ENCODE data around the gene SLC19A2. TPM values are rescaled to one million over a fixed set of nuclear protein-coding genes. Genes with fewer than 3 reads are reported as not detected.

The SLC19A2 gene
- total RNA-seq, 2 experiments from 2014 or later = 5.7 to 6.4 TPM

GRCh38 chr1:169462385-169462784 is 23.4 kb downstream of the SLC19A2 start:
- H3K27me3 Mint-ChIP-seq = peaks cover 7% of the 10 kb centered on the region
- no peak overlapping the region for H3K27ac Mint-ChIP-seq
- H3K4me3 Mint-ChIP-seq = no peak overlapping the region
- peaks cover 18% of the 10 kb centered on the region for H3K4me1 Mint-ChIP-seq (ENCODE audit: low read depth)
- intact Hi-C loops (cut with micrococcal nuclease) = no loop called here
- ATAC-seq = no peak
- no peak for DNase-seq
- POLR2A ChIA-PET = no interaction called here
- no peak for TF ChIP-seq CTCF (IDR thresholded peaks at IDR 0.05)
- no peaks in the 10 kb centered on the region for H3K9me3 Mint-ChIP-seq
- CTCF ChIA-PET = interaction anchor here (0.6 kb wide), 1 partner anchor 250 kb away, joined by 3 read pairs; no protein-coding TSS in a partner anchor
- no peaks in the 10 kb centered on the region for H3K36me3 Mint-ChIP-seq (ENCODE audit: low read depth)

- CTCF ChIA-PET = interaction anchor here (0.9 to 1.2 kb wide), 2 partner anchors 18 to 39 kb away, joined by 3 read pairs; no protein-coding TSS in a partner anchor
- POLR2A ChIA-PET = interaction anchor here (1.0 kb wide), 1 partner anchor 35 kb away, joined by 3 read pairs; the partner anchor contains the start of gene CCDC181
- peaks cover 7% of the 10 kb centered on the region for H3K27me3 Mint-ChIP-seq
- intact Hi-C loops (cut with micrococcal nuclease) = no loop called here
- no peak for DNase-seq
- H3K9me3 Mint-ChIP-seq = peaks cover 7% of the 10 kb centered on the region
- no peak for TF ChIP-seq CTCF (IDR thresholded peaks at IDR 0.05)
- ATAC-seq = no peak
- H3K27ac Mint-ChIP-seq = no peak overlapping the region
- peaks cover 3% of the 10 kb centered on the region for H3K36me3 Mint-ChIP-seq (ENCODE audit: low read depth)
- H3K4me1 Mint-ChIP-seq (ENCODE audit: low read depth) = peaks cover 18% of the 10 kb centered on the region
- no peak overlapping the region for H3K4me3 Mint-ChIP-seq
Observed at GRCh38 chr1:169461390-169462000, 24.2 kb downstream of the SLC19A2 start.

- peak; percentile 60 for ATAC-seq
- Mint-ChIP-seq H3K27ac (peak overlapping the region; percentile 38), H3K4me1 (ENCODE audit: low read depth) (peaks cover 21% of the 10 kb centered on the region)
Observed at GRCh38 chr1:169460191-169460833, 25.4 kb downstream of the SLC19A2 start.

GRCh38 chr1:169457443-169457842 is 28.3 kb downstream of the SLC19A2 start:
- H3K4me1 Mint-ChIP-seq (ENCODE audit: low read depth) = peaks cover 18% of the 10 kb centered on the region
- H3K36me3 Mint-ChIP-seq (ENCODE audit: low read depth) = peaks cover 3% of the 10 kb centered on the region
- ChIA-PET POLR2A (no interaction called here), CTCF (interaction anchor here (1.0 kb wide), 1 partner anchor 9 kb away, joined by 5 read pairs; no protein-coding TSS in a partner anchor)
- DNase-seq (no peak), ATAC-seq (no peak)
- no peak for TF ChIP-seq CTCF (IDR thresholded peaks at IDR 0.05)
- peaks cover 9% of the 10 kb centered on the region for H3K9me3 Mint-ChIP-seq
- no peak overlapping the region for H3K27ac Mint-ChIP-seq
- intact Hi-C loops (cut with micrococcal nuclease) = no loop called here
- H3K4me3 Mint-ChIP-seq = no peak overlapping the region
- peaks cover 14% of the 10 kb centered on the region for H3K27me3 Mint-ChIP-seq

More at GRCh38 chr1:169460191-169460833, 25.4 kb downstream of the SLC19A2 start:
- POLR2A ChIA-PET = interaction anchor here (1.0 kb wide), 1 partner anchor 33 kb away, joined by 3 read pairs; the partner anchor contains the start of gene CCDC181
- H3K36me3 Mint-ChIP-seq (ENCODE audit: low read depth) = peaks cover 3% of the 10 kb centered on the region
- TF ChIP-seq CTCF (IDR thresholded peaks at IDR 0.05) = no peak
- peaks cover 9% of the 10 kb centered on the region for H3K9me3 Mint-ChIP-seq
- DNase-seq = peak; percentile 64
- intact Hi-C loops (cut with micrococcal nuclease) = no loop called here
- H3K4me3 Mint-ChIP-seq = peak overlapping the region; percentile 62
- peaks cover 10% of the 10 kb centered on the region for H3K27me3 Mint-ChIP-seq
- CTCF ChIA-PET = interaction anchor here (1.2 kb wide), 1 partner anchor 38 kb away, joined by 3 read pairs; no protein-coding TSS in a partner anchor

GRCh38 chr1:169456029-169456428 is 29.7 kb downstream of the SLC19A2 start:
- Mint-ChIP-seq H3K4me3 (no peak overlapping the region), H3K4me1 (ENCODE audit: low read depth) (peaks cover 14% of the 10 kb centered on the region), H3K27me3 (peaks cover 14% of the 10 kb centered on the region), H3K36me3 (ENCODE audit: low read depth) (peaks cover 3% of the 10 kb centered on the region), H3K9me3 (peaks cover 9% of the 10 kb centered on the region), H3K27ac (no peak overlapping the region)
- ChIA-PET POLR2A (no interaction called here), CTCF (no interaction called here)
- intact Hi-C loops (cut with micrococcal nuclease) = no loop called here
- DNase-seq = no peak
- no peak for TF ChIP-seq CTCF (IDR thresholded peaks at IDR 0.05)
- ATAC-seq = no peak
